Kasumi-1 (cell line): ENCODE measurements around the gene PPP5C.
"Not testable (repeated sequence)": the region's sequence is repeated elsewhere in the genome, so short reads cannot be mapped to it uniquely, and the experiment has no call there.

Source experiments
- DNase-seq, 2 experiments: peaks; one replicate each; lab custom pipeline; 2025; lab: John Stamatoyannopoulos, UW

Gene PPP5C

DNA sequence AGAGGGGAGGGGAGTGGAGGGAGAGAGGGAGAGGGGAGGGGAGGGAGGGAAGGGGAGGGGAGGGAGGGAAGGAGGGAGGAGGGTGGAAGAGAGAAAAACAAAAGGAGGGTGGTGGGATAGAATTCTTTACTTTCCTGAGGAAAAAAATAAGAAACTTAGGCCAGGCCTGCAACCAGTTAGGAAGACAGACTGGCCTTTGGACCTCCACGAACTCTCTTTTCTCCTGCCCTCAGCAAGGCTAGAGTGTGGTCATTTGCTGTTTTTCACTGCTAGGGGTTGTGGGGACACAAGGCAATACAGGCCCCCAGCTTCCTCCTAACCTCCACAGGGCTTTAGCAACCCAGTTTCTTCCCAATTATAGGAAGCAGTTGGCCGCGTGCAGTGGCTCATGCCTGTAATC is 62.3 kb downstream of the PPP5C start:
- DNase-seq: no peak

DNA sequence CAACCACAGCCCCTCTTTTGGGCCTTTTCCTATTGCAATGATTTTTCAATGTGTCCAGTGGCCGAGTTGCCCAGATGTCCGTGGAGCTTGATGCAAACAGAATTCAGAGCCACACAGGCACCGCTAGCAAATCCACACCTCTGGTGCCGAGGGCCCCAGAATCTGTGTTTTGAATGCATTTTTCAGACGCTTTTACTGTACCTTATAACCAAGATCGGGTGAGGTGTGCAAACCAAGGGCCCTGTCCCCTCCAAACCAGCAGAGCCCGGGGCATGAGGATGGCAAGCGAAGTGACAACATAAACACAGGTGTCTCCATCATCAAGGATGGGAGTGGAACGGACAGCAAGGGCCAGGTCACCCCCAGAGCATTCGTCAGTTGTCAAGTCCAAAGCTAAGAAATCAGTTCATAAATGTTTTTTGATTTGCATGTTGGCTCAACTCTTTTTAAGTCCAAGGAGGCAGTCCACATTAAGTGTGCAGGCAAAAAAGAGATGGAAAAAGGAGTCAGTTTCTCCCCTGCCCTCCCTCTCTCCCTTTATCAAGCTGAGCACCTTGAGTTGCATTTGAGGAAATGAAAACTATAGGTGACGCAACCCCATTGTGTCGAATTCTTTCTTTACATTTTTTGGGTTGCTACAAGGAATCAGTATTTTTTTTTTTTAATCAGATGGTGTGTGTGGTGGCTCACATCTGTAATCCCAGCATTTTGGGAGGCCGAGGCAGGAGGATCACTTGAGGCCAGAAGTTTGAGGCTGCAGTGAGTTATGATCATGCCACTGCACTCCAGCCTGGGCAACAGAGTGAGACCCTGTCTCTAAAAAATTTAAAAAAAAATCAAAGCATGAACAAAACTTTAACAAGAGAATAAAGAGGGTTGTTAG is 63.6 kb downstream of the PPP5C start:
- no peak for DNase-seq

DNA sequence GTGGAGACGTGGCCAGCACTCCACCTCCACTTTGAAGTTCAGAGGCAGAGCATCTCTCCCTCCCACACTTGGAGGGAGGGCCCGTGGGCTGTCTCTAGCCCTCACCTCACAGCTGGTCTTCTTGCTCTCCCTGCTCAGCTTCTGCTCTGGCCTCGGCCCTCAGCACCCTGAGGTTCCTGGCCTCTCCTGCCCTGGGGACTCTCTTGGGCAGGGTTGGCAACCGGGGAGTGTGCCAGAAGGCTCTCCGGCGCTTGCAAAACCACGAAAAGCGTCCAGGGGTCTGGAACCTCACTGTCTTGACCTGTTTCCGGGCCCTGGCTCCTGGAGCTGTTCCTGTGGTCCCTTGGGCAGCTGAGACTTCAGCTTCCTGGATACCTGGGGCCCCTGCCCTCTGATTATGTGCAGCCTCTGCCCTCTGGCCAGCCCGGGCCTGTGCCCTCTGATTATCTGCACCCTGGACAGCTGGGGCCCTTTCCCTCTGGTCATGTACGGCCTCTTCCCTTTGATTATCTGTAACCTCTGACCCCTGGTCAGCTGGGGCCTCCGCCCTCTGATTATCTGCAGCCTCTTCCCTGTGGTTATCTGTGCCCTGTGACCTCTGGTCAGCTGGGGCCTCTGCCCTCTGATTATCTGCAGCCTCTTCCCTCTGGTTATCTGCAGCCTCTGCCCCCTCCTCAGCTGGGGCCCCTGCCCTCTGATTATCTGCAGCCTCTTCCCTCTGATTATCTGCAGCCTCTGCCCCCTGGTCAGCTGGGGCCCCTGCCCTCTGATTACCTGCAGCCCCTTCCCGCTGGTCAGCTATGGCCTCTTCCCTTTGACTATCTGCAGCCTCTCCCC is 64.4 kb downstream of the PPP5C start:
- DNase-seq: no peak

DNA sequence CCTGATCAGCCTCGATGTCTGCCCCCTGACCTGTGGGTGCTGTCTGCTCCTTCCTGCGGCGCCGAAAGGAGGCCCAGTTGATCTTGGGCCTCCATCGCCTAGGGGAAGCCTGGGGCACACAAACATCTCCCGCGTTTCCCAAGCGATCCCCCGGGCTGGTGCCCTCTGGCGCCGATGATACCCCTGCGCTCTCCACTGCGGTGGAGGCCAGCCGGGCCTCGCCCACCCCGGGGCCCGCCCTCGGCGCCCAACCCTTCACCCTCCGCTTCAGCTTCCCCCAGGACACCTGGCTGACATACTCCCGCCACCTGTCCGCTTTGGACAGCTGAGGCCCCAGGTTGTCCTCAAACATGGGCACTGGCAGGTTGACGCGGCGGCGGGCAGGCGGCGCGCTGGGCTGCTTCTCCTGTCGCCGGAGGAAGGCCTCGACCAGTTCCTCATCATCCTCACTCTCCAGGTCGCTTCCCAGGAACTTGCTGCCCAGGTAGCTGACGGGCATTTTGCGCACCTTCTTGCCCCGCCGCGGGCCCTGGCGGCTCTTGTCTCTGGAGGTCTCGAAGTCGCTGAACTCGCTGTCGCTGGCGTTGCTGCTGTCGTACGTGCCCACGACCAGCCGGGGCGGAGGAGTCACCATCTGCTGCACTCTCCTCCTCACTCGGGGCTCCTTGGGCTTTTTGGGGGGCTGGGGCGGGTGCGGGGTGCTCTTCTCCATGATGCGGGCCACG is 65.2 kb downstream of the PPP5C start:
- DNase-seq: no peak

DNA sequence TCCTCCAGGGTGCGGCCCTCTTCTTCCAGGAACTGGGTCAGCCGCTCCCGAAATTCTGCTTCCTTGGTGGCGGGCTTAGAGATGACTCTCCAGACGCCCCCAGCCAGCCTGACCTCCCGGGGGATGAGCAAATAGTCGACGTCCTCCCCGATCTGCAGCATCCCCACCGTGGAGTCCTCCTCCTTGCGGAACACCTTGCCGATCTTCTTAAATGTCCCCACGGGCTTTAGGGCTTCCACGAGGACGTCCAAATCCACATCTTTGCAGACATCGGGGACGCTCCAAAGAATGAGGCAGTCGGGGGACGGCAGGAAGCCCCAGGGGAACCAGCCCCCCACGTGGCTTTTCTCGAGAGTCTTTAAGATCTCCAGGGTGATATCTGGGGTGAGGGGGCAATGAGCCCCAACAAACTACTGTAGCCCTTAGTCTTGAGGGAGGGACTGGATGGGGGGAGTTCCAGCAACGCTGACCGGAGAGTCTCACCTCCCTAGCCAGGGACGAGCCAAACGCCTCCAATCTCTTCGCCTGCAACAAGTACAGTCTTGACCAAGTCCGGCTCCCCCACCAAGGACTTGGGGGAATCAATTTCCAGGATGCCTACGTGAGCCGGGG is 65.9 kb downstream of the PPP5C start:
- no peak for DNase-seq

DNA sequence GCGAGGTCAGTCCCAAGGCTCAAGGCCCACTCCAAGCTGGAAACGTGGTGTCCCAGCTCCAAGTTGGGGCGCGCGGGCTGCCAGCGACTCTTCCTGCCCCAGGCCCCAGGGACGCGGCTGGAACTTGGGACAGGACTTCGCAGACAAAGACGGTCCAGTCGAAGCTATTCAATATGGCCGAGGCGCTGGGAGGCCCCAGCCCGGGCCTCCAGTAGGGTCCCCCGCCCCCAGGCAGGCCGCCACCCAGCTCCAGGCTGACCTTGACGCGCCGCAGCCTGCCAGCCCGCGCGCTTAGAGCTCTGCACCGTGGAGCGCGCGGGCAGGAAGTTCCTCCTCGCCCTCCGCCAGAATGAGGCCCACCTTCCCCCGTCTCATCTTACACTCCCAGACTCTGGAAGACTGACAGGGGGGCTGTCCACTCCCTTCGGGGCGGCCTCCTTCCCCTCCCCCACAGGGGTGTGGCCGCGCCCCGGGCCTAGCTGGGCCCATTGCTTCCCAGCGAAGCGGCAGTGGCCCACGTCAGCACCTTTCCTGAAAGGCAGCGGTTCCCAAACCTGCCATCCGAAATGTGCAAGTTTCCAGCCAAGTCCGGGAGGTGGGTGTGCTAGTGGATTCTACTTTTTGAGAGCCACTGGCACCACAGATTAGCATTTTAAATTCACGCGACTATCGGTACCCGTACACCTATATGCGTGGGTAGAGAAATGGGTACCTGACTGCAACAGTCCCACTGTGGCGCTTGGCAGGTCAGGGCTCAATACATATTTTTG is 66.6 kb downstream of the PPP5C start, which contains the start of gene CCDC8:
Gene CCDC8 (minus strand): TSS at position 303 of the 770 bp plus-strand sequence. CDS start 754 bp downstream, outside the sequence.
- DNase-seq: no peak

DNA sequence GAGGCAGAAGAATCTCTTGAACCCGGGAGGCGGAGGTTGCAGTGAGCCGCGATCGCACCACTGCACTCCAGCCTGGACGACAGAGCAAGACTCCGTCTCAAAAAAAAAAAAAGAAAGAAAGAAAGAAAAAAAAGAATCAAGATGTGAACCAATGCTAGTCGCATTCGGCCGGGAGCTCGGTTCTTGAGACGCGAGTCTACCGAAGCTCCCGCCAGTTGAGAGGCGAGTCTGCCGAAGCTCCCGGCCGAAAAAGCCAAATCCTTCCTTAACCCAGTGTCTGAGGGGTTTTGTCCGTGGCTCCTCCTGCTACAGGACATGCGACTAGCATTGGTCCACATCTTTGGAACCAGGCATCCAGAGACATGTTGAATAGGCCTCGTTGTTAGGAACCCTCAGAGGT is 68.0 kb downstream of the PPP5C start:
- DNase-seq: not testable (repeated sequence)

DNA sequence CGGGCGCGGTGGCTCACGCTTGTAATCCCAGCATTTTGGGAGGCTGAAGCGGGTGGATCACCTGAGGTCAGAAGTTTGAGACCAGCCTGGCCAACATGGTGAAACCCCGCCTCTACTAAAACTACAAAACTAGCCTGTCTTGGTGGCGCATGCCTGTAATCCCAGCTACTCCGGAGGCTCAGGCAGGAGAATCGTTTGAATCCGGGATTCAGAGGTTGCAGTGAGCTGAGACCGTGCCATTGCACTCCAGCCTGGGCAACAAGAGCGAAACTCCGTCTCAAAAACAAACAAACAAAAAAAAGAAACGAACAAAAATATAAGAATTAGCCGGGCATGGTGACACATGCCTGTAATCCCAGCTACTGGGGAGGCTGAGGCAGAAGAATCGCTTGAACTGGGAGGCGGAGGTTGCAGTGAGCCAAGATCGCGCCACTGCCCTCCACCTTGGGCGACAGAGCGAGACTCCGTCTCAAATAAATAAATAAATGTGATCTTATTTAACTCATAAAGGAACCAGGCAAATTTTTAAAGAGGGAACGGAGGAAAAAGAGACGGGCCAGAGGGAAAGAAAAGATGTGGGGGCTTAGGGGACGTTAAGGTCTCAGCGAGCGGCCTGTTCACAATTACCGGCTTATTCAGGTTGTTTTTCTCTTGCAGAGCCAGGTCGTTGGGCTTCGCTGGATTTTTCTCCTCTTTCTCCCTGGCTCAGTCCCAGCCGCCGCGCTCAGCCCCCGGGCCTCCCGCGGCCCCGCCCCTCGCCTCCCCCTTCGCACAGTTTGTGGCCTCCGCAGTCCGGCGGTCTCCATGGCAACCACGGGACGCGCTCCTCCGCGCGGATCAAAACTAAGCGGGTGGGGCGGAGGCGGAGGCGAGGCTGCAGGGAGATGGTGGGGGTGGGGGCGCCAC is 69.2 kb downstream of the PPP5C start:
- not testable (repeated sequence) for DNase-seq

DNA sequence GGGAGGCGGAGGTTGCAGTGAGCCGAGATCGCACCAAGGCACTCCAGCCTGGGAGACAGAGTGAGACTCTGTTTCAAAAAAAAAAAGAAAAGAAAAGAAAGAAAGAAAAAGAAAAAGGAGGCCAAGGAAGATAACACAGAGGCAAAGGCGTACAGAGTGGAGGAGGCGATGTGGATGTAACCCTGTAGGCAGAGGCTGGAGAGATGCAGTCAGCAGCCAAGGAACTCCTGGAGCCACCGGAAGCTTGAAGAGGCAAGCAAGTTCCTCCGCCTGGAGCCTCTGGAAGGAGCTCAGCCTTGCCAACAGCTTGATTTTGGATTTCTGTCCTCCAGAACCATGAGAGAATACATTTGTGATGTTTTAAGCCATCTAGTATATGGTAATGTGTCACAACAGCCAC is 73.2 kb downstream of the PPP5C start:
- no peak for DNase-seq

DNA sequence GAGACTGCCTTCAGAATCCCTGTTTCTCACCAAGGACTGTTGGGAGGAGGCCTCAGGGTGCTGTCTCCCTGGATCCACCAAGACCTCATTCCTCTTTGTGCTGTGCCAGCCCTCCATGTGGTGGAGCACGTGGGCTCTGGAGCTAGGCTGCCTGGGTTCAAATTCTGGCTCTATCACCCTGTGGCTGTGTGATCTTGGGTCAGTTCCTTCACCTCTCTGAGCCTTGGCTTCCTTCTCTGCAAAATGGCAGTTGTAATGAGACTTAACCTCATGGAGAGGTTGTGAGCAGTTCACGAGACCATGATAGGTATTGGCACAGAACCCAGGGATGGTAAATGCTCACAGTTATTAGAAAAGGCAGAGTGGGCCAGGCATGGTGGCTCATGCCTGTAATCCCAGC is 75.5 kb downstream of the PPP5C start:
- DNase-seq: no peak

DNA sequence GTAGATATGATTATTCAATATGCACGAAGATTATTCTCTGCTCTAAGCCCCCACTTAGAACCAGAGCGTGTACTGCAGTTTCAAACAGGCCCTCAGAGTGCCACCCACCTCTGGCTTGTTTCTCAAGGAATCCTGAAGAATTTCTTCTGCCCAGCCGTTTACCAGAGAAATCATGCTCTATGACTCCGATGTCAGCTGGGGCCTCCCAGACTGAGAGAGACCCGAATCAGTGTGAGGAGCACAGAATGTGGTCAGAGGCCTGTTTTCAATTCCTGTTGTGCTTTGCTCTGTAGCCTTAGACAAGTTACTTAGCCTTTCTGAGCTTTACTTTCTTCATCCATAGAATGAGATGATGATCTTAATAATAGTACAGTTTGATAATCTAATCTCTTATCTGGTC is 76.3 kb downstream of the PPP5C start:
- no peak for DNase-seq

DNA sequence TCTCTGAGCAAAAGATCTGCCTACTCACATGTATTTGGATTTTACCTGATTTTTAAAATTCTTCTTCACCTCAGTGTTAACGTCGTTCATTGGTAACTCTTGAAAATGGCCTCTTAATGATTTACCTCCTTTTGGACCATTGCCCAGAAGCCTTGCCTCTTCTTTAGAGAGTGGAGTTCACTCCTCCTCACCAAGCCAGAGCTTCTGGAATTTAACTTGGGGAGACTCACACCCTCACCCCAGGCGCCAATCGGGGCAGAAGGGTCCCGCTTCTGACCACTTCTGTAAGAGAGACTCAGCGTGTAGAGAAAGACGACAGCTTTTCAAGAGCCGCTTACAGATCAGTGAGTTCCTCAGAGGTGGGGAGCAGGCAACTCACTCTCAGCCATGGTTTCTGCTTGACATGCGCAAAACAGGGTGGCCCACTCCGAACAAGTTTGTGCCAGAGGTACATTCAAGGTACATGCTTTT is 79.2 kb downstream of the PPP5C start:
- DNase-seq: no peak

DNA sequence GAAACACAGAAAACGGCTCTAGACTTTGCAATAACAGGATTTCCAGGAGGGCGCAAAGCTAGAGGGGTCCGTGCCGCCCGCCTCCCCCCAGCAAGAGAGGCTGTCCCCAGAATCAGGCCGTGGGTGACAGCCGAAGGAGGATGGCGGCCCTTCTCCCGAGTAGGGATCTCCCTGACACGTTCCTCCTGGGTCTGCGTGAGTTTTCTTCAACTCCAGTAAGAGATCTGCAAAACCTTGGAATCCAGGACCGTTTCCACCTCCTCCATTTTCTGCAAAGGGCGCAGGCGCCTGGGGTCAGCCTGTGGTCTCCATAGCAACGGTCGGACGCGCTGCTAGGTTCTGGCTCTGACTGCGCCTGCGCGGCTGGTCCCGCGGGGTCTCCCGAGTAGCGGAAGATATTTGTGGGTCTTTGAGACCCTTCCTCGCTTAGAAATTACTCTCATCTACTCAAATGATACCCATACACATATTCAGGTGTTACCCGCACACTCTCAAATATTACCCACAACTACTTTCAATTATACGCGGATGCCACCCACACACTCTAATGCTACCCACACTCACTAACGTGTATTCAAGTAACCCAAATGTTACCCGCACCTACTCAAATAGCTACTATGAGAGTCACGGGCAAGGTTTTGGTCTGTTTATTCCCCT is 79.7 kb downstream of the PPP5C start:
- no peak for DNase-seq

DNA sequence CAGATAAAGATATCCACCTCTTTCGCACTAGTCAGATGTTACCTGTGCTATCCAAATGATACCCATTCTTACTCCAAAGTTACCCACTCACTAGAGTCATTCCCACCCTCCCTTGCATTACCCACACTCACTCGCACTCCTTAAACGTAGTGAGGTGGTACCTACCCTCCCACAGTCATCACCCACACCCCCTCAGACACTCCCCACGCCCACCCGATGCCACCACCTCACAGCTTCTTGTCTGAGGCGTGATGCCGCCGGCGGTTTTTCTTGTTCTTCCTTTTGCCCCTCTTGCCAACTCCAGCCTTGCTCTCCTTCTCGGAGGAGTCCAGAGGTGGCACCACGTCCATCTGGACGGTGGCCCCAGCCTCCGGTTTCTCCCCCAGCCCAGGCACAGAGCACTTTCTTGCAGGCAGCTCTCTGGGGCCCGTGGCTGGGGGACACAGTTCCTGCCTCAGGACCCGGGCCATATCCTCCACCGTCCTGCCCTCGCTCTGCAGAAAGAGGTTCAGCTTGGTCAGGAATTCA is 80.7 kb downstream of the PPP5C start:
- DNase-seq: no peak

DNA sequence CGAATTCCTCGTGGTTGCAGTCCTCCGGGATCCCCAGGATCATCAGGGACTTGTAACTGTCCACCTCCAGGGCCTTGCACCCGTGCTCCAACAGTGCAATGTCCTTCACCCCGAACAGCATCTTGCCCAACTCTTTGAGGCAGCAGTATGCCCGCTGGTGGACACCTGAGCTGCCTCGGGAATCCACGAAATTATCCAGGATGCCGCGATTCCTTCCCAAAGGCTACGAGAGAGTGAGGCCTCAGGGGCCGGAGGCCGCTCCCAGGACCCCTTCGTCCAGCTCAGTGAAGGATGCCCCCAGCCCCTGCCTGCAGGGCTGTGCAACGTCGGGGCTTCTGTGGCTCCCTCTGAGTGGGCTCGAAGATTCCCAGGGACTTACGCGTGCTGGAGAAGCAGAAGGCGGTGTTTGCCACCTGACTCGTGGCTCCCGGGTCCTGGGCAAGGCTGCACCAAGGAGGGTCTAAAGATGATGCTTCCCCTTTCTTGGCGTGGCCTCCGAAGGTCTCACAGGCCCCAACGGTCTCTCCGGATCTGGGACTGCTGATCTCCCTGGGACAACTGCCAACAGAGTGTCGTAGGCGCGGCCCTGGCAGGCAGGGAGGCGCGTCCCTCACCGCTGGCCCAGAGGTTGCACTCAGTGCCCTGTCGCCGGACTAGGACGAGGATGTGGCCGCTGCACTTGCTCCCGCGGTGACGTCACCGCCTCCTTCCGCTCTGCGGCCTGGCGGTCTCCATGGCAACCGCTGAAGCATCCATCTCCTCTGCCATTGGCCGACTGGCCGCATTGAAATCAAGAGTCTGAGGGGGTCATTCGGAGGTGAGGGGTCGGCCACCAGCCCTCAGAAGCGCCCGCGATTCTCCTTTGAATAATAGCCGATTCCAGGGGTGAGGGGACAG is 81.6 kb downstream of the PPP5C start, which contains the start of gene PNMA8C:
Gene PNMA8C (minus strand): TSS at position 698 of the 897 bp plus-strand sequence. CDS start 577 bp downstream, at position 121.
- DNase-seq: peak; percentile 46 to 51

DNA sequence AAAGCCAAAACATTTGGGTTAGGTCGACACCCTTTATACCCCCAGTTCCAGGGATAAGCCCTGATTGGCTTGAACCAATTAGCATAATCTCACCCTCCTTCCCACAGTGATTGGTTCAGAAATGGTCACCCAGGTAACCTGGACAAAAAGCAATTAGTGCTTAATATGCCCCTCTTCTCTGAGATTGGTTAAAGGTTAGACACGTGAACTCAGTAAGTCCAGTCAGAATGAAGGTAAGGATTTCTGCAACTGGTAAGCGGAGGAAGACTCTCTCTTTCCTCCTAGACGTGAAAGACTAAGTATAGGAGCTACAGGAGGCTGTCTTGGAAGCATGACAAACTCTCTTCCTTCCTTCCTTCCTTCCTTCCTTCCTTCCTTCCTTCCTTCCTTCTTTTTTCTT is 83.1 kb downstream of the PPP5C start:
- DNase-seq: no peak

DNA sequence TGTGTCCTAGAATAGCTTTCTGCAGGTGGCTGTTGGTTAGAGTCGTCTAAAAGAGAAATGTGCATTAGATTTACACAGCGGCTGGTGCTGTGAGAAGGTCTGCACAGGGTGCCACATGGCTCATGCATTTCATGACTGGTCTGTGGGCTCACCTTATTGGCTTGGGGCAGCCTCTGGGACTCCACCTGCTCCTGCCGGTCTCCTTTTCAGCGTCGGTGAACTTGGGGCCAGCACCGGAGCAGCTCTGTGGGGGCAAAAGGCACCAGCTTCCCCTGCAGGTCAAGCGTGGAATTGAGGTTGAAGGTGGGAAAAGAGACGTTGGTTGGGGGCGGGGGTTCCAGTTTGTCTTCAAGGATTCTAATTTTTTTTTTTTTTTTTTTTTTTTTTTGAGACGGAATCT is 84.9 kb downstream of the PPP5C start:
- DNase-seq: no peak

DNA sequence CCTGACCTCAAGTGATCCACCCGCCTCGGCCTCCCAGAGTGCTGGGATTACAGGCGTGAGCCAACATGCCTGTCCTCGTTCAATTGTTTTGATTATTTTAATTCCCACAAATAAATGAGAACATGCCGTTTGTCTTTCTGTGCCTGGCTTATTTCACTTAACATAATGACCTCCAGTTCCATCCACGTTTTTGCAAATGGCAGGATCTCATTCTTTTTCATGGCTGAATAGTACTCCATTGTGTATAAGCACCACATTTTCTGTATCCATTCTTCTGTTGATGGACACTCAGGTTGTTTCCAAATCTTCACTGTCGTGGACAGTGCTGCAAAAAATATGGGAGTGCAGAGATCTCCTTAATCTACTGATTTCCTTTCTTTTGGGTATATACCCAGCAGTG is 86.6 kb downstream of the PPP5C start:
- DNase-seq: not testable (repeated sequence)
